Measurements from ENCODE around the gene ELFN1. TPM values are rescaled to one million over a fixed set of nuclear protein-coding genes. Genes with fewer than 3 reads are reported as not detected.

The ELFN1 gene
- total and polyA plus RNA-seq, 4 donors = 0.43 to 3.5 (median 3.4) TPM

GRCh38 chr7:1708596-1709251, 38.6 kb downstream of the ELFN1 start:
- Histone ChIP-seq H3K27me3 (ENCODE audit: control insufficient read depth in 4 of 4, insufficient read depth in 4 of 4, low read length in 3 of 4) (no peaks in the 10 kb centered on the region), H3K4me1 (ENCODE audit: control insufficient read depth in 4 of 4, insufficient read depth in 4 of 4, low read length in 3 of 4) (peaks cover 8 to 57% (median 45%) of the 10 kb centered on the region in 4 donors), H3K9ac (ENCODE audit: low read depth in 1 of 2, low read length in 2 of 2) (peak overlapping the region in 1 of 2 donors; percentile 63), H3K9me3 (ENCODE audit: control insufficient read depth in 4 of 4, low read length in 3 of 4) (no peaks in the 10 kb centered on the region), H3K4me3 (ENCODE audit: low read depth in 1 of 3, low read length in 3 of 3) (no peak overlapping the region), H3K27ac (ENCODE audit: low read depth in 1 of 2, low read length in 2 of 2) (peak overlapping the region; percentile 58 to 71), H3K36me3 (ENCODE audit: control insufficient read depth in 4 of 4, insufficient read depth in 3 of 4, low read depth in 1 of 4, low read length in 3 of 4) (no peaks in the 10 kb centered on the region)
- TF ChIP-seq SP1 (IDR thresholded peaks at IDR 0.05) (peak; percentile 57), HNF4A (conservative IDR thresholded peaks at IDR 0.05) (no peak)
- no peak for DNase-seq (ENCODE audit: low spot score)
- 65% methylated on average over 17 of the region's 17 CpGs for WGBS

GRCh38 chr7:1709281-1709680, 39.2 kb downstream of the ELFN1 start:
- Histone ChIP-seq H3K9ac (ENCODE audit: low read depth in 1 of 2, low read length in 2 of 2) (no peak overlapping the region), H3K36me3 (ENCODE audit: control insufficient read depth in 4 of 4, insufficient read depth in 3 of 4, low read depth in 1 of 4, low read length in 3 of 4) (no peaks in the 10 kb centered on the region), H3K27me3 (ENCODE audit: control insufficient read depth in 4 of 4, insufficient read depth in 4 of 4, low read length in 3 of 4) (no peaks in the 10 kb centered on the region), H3K27ac (ENCODE audit: low read depth in 1 of 2, low read length in 2 of 2) (peak overlapping the region; percentile 58 to 71), H3K9me3 (ENCODE audit: control insufficient read depth in 4 of 4, low read length in 3 of 4) (no peaks in the 10 kb centered on the region), H3K4me1 (ENCODE audit: control insufficient read depth in 4 of 4, insufficient read depth in 4 of 4, low read length in 3 of 4) (peaks cover 11 to 59% (median 48%) of the 10 kb centered on the region in 4 donors), H3K4me3 (ENCODE audit: low read depth in 1 of 3, low read length in 3 of 3) (no peak overlapping the region)
- TF ChIP-seq YY1 (IDR thresholded peaks at IDR 0.05) = no peak
- TF ChIP-seq, protein P1, sequence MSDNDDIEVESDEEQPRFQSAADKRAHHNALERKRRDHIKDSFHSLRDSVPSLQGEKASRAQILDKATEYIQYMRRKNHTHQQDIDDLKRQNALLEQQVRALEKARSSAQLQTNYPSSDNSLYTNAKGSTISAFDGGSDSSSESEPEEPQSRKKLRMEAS (IDR thresholded peaks at IDR 0.05) = no peak
- TF ChIP-seq, protein P2, sequence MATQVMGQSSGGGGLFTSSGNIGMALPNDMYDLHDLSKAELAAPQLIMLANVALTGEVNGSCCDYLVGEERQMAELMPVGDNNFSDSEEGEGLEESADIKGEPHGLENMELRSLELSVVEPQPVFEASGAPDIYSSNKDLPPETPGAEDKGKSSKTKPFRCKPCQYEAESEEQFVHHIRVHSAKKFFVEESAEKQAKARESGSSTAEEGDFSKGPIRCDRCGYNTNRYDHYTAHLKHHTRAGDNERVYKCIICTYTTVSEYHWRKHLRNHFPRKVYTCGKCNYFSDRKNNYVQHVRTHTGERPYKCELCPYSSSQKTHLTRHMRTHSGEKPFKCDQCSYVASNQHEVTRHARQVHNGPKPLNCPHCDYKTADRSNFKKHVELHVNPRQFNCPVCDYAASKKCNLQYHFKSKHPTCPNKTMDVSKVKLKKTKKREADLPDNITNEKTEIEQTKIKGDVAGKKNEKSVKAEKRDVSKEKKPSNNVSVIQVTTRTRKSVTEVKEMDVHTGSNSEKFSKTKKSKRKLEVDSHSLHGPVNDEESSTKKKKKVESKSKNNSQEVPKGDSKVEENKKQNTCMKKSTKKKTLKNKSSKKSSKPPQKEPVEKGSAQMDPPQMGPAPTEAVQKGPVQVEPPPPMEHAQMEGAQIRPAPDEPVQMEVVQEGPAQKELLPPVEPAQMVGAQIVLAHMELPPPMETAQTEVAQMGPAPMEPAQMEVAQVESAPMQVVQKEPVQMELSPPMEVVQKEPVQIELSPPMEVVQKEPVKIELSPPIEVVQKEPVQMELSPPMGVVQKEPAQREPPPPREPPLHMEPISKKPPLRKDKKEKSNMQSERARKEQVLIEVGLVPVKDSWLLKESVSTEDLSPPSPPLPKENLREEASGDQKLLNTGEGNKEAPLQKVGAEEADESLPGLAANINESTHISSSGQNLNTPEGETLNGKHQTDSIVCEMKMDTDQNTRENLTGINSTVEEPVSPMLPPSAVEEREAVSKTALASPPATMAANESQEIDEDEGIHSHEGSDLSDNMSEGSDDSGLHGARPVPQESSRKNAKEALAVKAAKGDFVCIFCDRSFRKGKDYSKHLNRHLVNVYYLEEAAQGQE (IDR thresholded peaks at IDR 0.05) = no peak
- no peak for TF ChIP-seq RXRA (IDR thresholded peaks at IDR 0.05)
- TF ChIP-seq, protein P3, sequence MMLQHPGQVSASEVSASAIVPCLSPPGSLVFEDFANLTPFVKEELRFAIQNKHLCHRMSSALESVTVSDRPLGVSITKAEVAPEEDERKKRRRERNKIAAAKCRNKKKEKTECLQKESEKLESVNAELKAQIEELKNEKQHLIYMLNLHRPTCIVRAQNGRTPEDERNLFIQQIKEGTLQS (IDR thresholded peaks at IDR 0.05) = no peak
- no peak for TF ChIP-seq JUND (IDR thresholded peaks at IDR 0.05)
- TF ChIP-seq HNF4G (IDR thresholded peaks at IDR 0.05) = no peak
- no peak for TF ChIP-seq NR2F2 (IDR thresholded peaks at IDR 0.05)
- TF ChIP-seq GABPA (IDR thresholded peaks at IDR 0.05 in 1 of 2, conservative IDR thresholded peaks at IDR 0.05 in 1 of 2) = no peak
- no peak for TF ChIP-seq FOXA1 (IDR thresholded peaks at IDR 0.05)
- TF ChIP-seq RAD21 (IDR thresholded peaks at IDR 0.05) = no peak
- no peak for TF ChIP-seq TAF1 (conservative IDR thresholded peaks at IDR 0.05)
- TF ChIP-seq, protein P4, sequence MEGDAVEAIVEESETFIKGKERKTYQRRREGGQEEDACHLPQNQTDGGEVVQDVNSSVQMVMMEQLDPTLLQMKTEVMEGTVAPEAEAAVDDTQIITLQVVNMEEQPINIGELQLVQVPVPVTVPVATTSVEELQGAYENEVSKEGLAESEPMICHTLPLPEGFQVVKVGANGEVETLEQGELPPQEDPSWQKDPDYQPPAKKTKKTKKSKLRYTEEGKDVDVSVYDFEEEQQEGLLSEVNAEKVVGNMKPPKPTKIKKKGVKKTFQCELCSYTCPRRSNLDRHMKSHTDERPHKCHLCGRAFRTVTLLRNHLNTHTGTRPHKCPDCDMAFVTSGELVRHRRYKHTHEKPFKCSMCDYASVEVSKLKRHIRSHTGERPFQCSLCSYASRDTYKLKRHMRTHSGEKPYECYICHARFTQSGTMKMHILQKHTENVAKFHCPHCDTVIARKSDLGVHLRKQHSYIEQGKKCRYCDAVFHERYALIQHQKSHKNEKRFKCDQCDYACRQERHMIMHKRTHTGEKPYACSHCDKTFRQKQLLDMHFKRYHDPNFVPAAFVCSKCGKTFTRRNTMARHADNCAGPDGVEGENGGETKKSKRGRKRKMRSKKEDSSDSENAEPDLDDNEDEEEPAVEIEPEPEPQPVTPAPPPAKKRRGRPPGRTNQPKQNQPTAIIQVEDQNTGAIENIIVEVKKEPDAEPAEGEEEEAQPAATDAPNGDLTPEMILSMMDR (IDR thresholded peaks at IDR 0.05; ENCODE audit: low read depth, low read length, missing input control) = no peak
- no peak for TF ChIP-seq SP1 (IDR thresholded peaks at IDR 0.05)
- TF ChIP-seq EGR1 (IDR thresholded peaks at IDR 0.05; ENCODE audit: low read depth in 2 of 2) = no peak
- 97% methylated on average over 10 of the region's 10 CpGs for WGBS
- no peak for DNase-seq (ENCODE audit: low spot score)
